Erythroblast (primary cell): ENCODE results near the gene SLFN14.

Experiments
- GATA1 ChIP-seq: IDR thresholded peaks from 2 replicates; pipeline ENCODE4 v1.6.1; 2011; ENCODE audit warnings: low read depth, mild to moderate bottlenecking, control low read depth, low read length, moderate library complexity
- POLR2A ChIP-seq: IDR thresholded peaks from 2 replicates; pipeline ENCODE4 v1.6.1; 2011; ENCODE audit warnings: mild to moderate bottlenecking, low read length

DNA sequence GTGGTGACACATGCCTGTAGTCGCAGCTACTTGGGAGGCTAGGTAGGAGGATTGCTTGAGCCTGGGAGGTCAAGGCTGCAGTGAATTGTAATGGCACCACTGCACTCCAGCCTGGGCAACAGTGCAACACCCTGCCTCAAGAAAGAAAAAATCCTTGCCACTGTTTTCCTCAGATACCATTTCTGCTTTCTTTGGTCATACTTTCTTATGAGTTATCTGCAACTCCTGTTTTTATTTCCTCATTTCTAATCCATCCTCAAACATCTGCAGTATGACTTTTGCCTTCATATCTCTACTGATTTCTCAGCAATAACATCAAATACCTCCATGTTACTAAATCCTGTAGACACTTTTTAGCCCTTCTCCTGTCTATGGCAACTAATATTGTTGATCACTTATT lies 23.4 kb upstream of the SLFN14 start:
- TF ChIP-seq POLR2A = no peak
- TF ChIP-seq GATA1 = no peak
